Measurements from ENCODE around the gene CDH13. TPM values are rescaled to one million over a fixed set of nuclear protein-coding genes. Genes with fewer than 3 reads are reported as not detected.
A peak's percentile ranks its signal among the peaks of the same experiment; 100 is the strongest.

CDH13 gene
- total RNA-seq, 3 donors from 2014 or later, result 4.9 to 11.2 (median 9.8) TPM

DNA sequence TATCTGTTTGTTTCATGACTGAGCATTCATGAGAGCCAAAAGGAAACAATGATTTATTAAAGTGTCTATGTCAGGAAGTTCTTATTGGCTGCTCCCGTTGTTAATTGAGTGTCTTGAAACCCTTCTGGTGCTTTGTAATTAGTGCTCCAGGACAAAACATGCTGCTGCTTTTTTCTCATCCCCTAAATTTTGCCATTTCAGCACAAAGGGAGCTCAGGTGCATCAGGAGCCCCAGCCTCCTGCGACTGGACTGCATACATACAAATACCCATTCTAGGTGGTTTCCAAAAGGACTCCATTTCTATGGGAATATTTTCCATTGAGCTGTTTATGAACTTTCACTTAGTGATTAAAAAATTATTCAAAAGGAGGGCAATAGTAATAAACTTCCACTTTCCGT is 354.0 kb downstream of the CDH13 start:
- Histone ChIP-seq H3K36me3 (ENCODE audit: low read depth) (no peaks in the 10 kb centered on the region), H3K9me3 (no peaks in the 10 kb centered on the region), H3K4me3 (no peak overlapping the region), H3K4me1 (ENCODE audit: low read depth) (no peaks in the 10 kb centered on the region)
- DNase-seq (no peak), ATAC-seq (no peak)
- TF ChIP-seq, protein P1, sequence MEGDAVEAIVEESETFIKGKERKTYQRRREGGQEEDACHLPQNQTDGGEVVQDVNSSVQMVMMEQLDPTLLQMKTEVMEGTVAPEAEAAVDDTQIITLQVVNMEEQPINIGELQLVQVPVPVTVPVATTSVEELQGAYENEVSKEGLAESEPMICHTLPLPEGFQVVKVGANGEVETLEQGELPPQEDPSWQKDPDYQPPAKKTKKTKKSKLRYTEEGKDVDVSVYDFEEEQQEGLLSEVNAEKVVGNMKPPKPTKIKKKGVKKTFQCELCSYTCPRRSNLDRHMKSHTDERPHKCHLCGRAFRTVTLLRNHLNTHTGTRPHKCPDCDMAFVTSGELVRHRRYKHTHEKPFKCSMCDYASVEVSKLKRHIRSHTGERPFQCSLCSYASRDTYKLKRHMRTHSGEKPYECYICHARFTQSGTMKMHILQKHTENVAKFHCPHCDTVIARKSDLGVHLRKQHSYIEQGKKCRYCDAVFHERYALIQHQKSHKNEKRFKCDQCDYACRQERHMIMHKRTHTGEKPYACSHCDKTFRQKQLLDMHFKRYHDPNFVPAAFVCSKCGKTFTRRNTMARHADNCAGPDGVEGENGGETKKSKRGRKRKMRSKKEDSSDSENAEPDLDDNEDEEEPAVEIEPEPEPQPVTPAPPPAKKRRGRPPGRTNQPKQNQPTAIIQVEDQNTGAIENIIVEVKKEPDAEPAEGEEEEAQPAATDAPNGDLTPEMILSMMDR (IDR thresholded peaks at IDR 0.05), result no peak
- intact Hi-C loops (cut with DNase I, micrococcal nuclease), result no loop called here

- DNase-seq, result no peak
- Histone ChIP-seq H3K36me3 (ENCODE audit: low read depth) (no peaks in the 10 kb centered on the region), H3K4me3 (no peak overlapping the region), H3K4me1 (ENCODE audit: low read depth) (no peaks in the 10 kb centered on the region), H3K9me3 (no peaks in the 10 kb centered on the region)
- intact Hi-C loops (cut with DNase I, micrococcal nuclease), result no loop called here
- no peak for ATAC-seq
- TF ChIP-seq, protein P1 (IDR thresholded peaks at IDR 0.05), result no peak
These were observed 361.0 kb downstream of the CDH13 start for GRCh38 chr16:82987767-82988166.

DNA sequence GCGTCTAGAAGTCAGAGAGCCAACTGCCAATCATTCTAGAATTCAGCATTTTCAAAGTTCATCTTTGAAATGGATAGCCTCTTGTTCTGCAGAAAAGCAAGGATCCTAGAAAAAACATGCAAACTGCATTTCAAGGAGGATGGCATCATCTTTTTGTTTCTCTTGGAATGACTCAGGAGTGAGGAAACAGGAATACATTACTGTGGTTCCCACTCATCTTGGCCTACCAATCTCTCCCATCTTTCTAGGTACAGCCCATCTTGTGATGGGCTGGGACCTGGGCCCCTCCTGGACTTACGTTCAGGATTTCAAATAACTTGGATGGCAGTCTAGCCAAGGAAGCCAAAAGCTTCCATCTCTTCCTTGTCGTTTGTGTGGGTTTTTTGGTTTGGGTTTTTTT is 363.4 kb downstream of the CDH13 start:
- H3K4me3 ChIP-seq, result no peak overlapping the region
- TF ChIP-seq, protein P1 (IDR thresholded peaks at IDR 0.05), result no peak
- no peaks in the 10 kb centered on the region for H3K36me3 ChIP-seq (ENCODE audit: low read depth)
- DNase-seq, result no peak
- H3K4me1 ChIP-seq (ENCODE audit: low read depth), result no peaks in the 10 kb centered on the region
- intact Hi-C loops (cut with DNase I, micrococcal nuclease), result loop anchor here in 1 of 2 donors (10.0 kb wide), 1 partner anchor 205 kb away; no protein-coding TSS in a partner anchor
- no peaks in the 10 kb centered on the region for H3K9me3 ChIP-seq
- no peak for ATAC-seq

GRCh38 chr16:82991410-82991809 is 364.6 kb downstream of the CDH13 start:
- intact Hi-C loops (cut with DNase I, micrococcal nuclease), result loop anchor here in 1 of 2 donors (10.0 kb wide), 1 partner anchor 207 kb away; no protein-coding TSS in a partner anchor
- H3K9me3 ChIP-seq, result no peaks in the 10 kb centered on the region
- H3K4me1 ChIP-seq (ENCODE audit: low read depth), result peaks cover 3% of the 10 kb centered on the region
- no peak overlapping the region for H3K4me3 ChIP-seq
- H3K36me3 ChIP-seq (ENCODE audit: low read depth), result no peaks in the 10 kb centered on the region
- peak in 1 of 3 donors; percentile 65 for DNase-seq
- ATAC-seq, result peak; percentile 82
- TF ChIP-seq, protein P1 (IDR thresholded peaks at IDR 0.05), result no peak

DNA sequence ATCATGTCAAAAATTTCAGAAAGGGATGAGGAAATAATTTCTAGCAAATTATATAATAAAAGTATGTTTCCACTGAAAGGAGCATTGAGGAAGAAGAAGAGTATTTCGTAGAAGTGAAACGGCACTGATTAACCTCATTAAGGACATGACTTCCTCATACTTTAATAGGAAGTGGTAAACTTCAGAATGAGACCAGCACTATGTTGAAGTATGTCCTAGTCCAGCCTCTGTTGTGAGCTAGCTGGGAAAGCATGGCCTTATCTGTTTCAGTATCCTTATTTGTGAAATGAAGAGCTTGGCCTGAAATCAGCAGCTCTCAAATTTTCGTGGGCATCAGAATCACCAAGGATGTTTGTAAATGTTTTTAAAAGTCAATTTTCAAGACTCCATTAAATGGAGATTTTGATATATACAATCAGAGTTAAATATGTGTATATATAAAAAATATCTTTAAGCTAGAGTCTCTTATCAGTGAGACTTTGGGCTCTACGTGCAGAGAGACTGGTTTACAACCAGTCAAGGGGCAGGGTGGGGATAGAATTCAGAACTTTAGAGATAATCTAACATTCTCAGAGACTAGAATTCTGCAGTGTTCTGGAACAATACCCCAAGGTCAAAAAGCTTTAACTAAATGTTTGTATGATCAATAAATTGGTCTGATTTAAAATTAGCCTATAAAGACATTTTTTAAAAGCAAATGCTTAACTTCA is 365.4 kb downstream of the CDH13 start:
- DNase-seq (peak in 1 of 3 donors; percentile 54), ATAC-seq (peak; percentile 39)
- Histone ChIP-seq H3K4me3 (no peak overlapping the region), H3K4me1 (ENCODE audit: low read depth) (peaks cover 6% of the 10 kb centered on the region), H3K9me3 (no peaks in the 10 kb centered on the region), H3K36me3 (ENCODE audit: low read depth) (no peaks in the 10 kb centered on the region)
- intact Hi-C loops (cut with DNase I, micrococcal nuclease), result loop anchor here in 1 of 2 donors (10.0 kb wide), 1 partner anchor 207 kb away; no protein-coding TSS in a partner anchor
- TF ChIP-seq, protein P1 (IDR thresholded peaks at IDR 0.05), result no peak

All from mucosa of descending colon (tissue), 3 donors.